GM21576 (cell line): Measurements from ENCODE around the gene ZNF484.
"Not testable (repeated sequence)": the region's sequence is repeated elsewhere in the genome, so short reads cannot be mapped to it uniquely, and the experiment has no call there.

Experiments used
- ATAC-seq: cut with Tn5 transposase; IDR thresholded peaks from one replicate; pipeline ENCODE4 v1.9.1; 2021; ENCODE audit warnings: mild to moderate bottlenecking, moderate library complexity; ENCODE audit not compliant: unreplicated experiment

Gene ZNF484

DNA sequence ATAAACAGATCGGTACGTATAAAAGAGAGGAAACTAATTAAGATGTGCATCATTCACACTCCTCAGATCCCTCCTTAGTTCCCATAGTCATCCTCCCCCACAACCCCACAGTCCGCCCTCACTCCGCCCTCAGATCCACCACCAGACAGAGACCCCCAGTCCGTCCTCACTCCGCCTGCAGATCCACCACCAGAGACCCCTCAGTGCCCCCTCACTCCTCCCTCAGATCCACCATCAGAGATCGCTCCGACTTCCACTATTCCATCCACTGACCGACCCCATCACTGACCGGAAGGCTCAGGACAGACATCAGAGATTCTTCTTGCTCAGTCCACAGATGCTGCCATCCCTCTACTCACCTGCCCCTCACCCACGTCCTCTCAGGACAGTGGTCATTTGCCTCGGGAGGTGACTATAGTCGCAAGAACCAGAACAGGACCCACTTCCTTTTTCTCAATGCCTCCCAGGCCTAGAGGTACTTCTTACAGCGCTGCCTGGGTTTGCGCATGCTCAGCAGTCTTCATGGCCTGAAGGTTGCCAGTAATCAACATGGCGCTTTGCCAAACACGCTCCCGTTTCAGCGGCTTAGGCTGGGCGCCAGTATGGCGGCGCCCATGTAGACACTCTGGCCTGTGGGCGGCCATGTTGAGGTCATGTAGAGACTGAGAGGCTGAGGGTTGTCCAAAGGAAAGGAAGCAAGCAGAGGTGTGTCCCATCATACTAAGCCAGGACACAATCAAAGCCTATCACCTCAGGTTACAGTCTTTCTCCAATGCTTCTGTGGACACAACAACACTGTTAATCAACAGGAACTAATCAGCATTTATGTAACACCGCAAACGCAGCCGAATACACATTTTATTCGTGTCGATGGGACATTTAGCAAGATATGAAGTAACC lies at the start of gene ZNF484:
ZNF484 (minus strand) TSS at position 508 of the 900 bp plus-strand sequence. CDS start 3,009 bp downstream, outside the sequence.
- peak; percentile 97 for ATAC-seq

DNA sequence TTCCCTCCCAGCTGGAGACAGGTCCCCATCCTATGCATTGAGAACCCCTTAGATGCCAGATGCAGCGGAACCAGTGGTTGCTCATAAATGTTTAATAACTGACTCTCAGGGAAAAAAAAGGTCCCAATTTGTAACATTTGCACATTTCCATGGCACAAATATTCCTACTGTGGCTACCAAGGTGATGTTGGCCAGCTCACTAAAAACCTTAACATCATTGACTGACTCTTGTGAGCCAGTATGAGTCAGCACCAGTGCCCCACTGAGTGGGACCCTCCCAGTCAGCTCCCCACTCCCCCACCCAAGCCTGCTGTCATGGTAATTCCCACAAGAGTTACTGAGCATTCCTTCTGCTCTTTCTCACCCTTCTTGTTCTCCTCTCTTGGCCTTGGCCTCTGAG lies 42.6 kb upstream of the ZNF484 start:
- ATAC-seq, result no peak

DNA sequence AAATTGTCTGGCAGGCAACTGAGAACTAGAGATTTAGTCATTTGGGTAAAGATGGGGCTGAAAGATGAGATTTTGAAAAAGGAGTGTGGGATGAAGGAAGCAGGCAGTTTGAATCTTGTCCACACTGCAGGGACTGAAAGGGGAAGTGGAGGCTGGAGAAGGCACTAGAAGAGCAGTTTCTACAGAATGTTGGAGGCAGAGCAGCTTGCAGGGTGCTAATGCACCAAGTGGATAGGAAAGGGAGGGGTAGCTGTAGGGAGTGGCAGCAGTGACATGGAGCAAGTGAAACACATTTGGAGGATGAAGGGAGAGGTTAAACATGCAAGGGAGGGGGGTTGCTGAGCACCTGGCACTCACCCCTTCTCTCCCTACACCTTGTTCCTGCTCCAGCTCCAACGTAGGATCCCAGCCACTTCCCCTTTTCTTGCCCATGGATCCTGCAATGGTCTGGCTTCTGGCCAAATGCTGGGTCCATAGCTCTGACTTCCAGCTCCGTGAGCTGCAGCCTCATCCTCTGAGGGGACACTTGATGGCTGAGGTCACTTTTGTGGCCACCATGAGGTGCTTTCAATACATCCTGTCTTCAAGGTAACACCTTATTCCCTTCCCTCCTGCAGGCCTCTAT lies 39.5 kb upstream of the ZNF484 start:
- ATAC-seq, result no peak

DNA sequence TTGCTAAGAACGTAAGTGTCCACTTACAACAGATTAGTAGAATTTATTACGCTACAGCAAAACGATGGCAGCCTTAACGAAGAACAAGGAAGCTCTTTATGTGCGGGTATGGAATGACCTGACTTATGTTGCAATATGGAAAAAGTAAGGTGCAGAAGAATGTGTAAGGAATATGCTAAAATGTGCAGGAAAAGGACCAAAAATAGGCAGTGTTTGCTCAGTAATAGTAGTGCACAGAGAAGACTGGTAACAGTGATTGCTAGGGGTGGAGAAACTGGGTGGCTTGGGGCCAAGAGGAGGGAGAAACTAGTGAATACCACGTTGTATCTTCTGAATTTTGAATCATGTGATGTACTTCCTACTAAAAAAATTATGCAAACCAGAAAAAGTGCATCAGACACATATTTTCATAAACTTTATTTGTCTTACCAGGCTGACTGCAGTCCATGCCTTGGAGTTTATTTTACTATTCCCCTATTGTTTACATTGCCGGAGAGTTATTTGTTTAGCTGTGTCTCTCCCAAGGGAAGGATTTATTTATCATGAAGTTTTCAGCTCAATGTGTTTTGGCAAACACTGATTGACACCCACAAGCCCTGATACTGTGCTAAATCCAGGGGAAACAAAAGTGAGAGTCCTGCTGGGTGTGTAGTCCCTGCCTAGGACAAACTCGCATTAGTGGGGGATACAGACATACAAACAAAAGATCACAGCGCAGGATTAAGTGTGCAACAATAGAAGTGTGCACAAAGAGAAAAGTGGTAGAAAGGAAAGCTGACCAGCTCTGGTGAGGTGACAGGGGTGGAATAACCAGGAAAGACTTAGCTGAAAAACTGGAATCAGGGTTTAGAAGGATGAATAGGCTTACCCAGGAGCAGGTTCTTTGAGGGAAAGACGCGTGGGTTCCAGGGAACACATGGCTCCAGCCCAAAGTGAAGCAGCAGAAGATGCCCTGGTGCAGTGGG lies 34.0 kb upstream of the ZNF484 start:
- ATAC-seq, result no peak

DNA sequence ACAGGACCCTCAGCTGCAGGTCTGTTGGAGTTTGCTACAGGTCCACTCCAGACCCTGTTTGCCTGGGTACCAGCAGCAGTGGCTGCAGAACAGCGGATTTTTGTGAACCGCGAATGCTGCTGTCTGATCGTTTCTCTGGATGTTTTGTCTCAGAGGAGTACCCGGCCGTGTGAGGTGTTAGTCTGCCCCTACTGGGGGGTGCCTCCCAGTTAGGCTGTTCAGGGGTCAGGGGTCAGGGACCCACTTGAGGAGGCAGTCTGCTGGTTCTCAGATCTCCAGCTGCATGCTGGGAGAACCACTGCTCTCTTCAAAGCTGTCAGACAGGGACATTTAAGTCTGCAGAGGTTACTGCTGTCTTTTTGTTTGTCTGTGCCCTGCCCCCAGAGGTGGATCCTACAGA lies 27.3 kb upstream of the ZNF484 start:
- not testable (repeated sequence) for ATAC-seq

DNA sequence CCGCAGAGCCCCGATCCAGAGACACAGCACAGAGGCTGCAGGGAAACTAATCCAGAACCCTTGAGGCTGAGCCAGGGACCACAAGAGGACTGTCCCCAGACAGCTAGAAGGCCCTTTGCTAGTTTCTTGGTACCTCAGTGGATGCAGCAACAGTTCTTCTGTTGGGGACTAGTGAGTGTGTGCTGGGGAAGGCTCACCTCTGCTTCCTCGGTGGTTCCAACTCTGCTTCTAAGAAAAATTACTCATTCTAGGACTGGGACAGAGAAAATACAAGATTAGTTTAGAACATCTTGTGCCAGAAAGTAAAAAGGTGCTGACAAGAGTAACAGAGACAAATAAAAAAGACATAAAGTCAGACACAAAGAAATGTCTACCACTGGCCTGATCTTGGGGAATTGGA lies 19.5 kb upstream of the ZNF484 start:
- no peak for ATAC-seq

DNA sequence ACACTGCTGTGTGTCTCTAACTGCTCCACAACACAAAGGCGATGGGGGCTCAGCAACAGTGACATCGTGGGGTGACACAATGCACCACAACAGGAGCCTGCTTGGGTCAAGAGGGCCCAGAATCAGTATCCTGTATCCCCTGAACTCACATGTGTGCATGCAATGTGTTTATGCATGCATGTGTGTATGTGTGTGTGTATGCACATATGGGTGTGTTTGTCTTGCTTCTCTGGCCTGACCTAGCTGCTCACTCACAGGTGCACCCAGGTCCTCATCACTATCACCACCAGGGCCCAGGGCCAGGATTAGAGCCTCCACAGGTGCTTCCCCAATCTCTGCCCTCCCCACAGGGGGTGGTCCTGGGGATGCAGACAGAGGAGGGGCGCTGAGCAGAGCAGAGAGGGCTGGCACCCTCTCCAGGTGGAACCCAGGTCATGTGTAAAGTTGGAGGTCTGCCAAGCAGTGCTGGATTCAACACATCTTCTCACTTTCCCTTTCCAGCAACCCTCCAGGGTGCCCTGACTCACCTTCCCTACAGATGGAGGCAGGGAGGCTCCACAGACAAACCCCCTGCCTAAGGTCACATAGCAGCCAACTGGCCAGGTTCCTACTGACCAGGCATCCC lies 18.1 kb upstream of the ZNF484 start:
- ATAC-seq, result no peak

DNA sequence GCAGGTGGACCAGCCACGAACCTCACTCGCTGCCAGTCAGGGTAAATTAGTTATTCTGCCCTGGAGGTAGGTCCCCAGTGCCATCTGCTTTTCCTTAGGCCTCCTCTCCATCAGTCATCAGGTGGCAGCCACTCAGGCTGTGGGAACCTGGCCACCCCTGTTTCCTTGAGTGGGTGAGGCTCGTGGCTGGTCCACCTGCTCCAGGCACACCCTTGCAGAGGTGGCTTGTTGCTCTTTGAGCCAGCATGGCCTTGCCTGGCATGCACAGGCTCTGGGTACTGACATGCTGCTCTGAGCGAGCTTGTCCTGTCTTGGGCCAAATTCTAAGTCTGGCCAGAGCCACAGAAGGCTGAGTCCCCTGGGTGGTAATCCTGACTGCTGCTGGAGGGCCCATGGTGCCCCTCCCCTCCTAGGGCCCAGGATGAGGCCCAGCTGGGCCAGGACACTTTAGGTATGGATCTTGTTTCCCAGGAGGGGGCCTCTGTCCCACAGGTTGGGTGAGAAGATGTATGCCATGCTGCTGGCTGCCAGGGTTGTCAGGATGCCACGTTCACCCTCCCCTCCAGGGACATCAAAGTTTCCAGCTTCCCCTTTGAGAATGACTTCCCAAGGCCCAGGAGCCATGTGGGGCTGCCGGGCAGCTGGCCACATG lies 17.0 kb upstream of the ZNF484 start:
- ATAC-seq, result no peak

DNA sequence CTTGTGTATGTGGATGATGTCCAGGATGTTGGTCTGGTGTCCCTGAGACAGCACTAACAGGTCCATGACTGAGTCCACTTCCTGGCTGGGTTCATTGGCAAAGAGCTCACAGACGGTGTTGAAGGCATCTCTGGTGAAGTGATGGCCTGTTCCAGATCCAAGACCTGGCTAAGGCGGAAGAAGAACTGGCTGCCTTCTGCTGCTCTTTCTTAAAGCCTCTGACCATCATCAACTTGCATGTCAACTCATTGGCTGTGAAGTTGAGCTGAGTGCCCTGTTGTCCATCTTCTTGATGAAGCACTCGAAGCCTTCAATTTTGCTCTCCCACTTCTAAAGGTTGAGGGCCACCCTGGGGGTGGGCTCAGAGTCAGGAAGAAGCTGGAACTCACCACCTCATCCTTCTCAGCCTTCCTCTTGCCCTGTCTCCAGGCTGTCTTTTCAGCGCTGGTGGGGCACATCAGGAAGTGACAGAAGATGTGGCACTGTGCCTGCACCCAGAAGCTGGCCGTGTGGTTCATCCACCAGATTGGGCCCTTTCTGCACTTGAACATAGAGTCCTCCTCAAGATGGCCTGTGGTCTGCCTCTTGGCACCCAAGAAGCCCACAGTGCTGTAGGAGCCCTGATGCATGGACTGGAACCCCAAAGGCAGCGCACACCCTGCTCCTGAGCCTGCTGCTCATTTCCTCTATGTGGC lies 16.2 kb upstream of the ZNF484 start:
- ATAC-seq, result not testable (repeated sequence)

DNA sequence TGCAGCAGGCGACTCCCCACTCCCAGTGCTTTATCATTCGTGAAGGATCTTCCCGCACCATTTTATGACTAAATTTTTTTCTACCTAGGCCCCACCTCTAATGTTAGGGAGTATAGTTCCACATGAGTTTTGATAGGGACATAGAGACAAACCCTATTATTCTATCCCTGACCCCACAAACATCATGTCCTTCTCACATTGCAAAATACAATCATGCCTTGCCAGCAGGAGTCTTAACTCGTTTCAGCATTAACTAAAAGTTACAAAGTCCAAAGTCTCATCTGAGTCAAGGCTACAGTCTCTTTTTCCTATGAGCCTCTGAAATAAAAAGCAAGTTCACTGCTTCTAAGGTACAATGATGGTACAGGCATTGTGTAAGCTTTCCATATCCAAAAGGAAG lies 14.4 kb upstream of the ZNF484 start:
- not testable (repeated sequence) for ATAC-seq

DNA sequence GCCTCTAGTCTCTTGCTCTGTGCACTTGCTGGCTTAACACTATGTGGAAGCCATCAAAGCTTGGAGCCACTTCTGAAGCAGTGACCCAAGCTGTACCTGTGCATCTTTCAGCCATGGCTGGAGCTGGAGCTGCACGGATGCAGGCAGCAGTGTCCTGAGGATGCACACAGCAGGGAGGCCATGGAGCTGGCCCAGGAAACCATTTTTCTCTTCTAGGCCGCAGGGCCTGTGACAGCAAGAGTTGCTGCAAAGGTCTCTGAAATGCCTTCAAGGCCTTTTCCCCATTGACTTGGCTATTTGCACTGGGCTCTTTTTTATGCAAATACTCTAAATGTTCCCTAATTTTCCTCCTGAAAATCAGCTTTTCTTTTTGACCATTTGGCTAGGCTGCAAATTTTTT lies 12.9 kb upstream of the ZNF484 start:
- ATAC-seq, result no peak

DNA sequence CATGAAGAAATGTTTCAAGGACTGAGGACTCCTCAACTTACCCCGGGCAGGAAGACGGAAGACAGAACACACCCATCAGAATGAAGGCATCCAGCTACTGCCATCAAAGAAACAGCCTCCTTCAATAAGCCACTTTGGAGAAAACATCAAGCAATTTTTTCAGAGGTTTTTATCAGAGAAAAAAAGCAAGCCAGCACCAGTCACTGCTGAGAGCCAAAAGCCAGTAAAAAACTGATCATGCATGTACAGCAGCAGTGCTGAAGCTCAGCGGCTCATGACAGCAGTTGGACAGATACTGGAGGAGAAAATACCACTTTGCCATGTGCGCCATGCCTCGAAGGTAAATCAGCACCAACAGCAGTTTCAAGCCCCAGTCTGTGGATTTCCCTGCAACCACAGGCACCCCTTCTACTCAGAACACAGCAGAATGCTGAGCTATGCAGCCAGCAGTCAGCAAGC lies 10.1 kb upstream of the ZNF484 start:
- no peak for ATAC-seq

DNA sequence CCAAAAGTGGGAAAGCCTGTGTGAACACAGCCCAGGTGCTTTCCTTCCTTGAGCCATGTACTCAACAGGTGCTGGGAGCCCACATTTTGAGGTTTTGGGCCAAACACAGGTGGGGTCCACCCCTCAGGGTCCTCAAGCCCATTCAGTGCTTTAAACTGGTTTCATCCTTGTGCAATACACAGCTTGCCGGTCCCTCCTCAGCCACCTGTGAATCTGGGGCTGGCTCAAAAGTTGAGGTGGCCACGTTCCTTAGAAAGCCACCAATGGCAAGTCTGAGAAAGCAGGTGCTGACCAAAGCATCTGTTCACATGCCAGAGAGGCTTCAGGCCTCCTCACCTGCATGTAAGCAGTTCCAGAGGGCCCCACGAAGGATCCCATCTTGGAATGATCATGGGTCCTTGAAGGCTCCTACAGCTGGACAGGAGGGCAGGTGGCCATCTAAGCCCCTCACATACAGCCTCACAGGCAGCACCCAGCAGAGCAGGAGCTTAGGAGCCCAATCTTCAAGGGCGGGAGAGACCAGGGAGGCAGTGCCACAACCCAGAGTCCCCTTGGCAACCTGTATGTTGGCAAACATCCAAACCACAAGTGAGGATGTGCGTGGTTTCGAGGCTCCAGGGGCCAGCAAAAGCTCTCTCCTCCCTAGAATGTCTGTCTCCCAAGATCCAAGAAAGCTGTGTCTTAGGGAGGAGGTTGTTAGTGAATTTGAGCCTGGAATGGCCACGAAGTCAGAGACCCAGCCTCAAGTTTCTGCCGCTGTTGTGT lies 9.2 kb upstream of the ZNF484 start:
- not testable (repeated sequence) for ATAC-seq

DNA sequence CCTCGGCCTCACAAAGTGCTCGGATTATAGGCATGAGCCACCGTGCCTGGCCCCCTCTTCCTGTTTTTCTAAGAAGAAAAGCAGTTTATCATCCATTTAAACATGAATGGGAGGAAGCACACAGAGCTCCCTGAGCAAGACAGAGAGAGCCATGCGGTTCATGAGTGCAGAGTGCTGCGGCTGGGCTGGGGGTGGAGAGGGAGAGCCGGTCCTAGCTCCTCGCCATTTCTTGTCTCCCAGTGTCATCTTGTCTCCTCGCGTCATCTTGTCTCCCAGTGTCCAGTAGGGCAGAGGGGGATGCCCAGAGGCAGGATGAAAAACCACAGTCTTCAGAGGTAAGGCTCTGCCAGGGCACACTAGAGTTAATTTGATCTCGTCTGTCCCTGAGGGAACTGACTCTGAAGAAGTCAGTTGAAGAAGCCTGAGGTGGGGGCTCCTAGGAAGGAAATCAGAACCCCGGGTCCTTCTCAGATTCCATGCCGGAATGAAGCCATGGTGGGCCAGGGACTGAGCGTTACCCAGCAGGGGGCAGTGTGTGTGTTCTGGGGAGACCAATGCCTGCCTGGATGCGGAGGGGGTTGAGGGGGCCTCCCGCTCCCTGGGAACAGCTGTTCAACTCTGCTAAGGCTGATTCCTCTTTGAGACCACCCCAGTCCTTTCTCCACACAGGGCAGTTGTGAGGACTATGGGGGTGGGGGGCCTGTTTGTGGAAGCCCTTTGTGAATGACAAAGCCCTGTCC lies 6.0 kb upstream of the ZNF484 start:
- not testable (repeated sequence) for ATAC-seq

DNA sequence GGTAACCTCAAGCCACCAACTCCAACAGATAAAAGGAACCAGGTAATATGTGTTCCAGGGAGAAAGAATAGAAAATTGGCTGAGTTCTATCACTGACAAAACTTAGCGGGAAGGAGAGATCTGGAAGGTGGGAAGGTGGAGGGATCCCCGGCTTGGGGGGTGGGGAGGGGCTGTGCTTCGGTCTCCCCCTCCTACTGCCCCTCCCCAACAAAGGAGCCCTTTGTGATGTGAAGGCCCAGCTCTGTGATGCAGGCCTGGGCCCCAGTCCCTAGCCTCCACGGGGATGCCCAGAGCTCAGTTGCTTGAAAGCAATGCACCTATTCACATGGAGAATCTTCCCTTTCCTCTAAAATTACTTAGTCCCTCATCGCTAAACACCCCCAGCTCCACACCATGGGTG lies 4.4 kb upstream of the ZNF484 start:
- ATAC-seq, result no peak

DNA sequence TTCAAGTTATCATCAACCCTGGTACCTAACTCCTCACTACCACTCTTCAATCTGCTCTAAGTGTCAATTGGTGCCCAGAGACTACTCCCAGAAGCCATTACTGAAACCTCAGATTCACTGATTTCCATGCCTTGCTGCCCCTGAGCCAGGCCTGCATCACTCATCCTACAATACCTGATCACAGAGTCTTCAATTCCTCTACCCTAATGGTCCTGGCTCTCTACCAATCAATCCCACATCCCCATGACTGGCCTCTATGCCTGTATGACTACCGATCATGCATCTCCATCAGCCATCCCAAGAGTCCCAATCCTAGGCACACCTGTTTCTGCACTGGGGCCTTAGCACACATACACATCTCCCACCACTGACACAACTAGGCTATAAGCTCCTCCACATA lies 2.5 kb downstream of the ZNF484 start:
- no peak for ATAC-seq

DNA sequence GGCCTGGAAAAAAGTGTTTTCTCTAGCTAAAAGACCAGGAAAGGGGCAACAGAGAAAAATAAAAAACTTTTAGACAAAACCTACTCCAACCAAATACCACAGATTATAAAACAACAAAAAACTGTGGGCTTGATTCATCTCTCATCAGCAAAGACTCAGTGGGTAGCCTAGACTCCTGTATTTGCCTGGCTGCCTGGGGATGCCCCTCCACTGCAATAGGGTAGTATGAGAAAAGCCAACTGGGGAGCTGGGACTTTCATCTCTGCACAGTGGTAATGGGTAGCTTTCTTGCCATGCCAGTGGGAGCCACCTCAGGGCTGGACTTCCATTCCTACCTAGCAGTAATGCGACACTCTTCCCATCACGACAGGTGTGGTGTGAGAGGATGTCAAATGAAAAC lies 7.5 kb downstream of the ZNF484 start:
- ATAC-seq, result no peak

DNA sequence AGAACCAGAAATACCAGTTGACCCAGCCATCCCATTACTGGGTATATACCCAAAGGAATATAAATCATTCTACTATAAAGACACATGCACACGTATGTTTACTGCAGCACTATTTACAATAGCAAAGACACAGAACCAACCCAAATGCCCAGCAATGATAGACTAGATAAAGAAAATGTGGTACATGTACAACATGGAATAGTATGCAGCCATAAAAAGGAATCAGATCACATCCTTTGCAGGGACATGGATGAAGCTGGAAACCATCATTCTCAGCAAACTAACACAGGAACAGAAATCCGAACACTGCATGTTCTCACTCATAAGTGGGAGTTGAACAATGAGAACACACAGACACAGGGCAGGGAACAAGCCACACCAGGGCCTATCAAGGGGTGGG lies 11.2 kb downstream of the ZNF484 start:
- not testable (repeated sequence) for ATAC-seq
